Measurements from ENCODE around the gene DNMBP.
A peak's percentile ranks its signal among the peaks of the same experiment; 100 is the strongest.

The DNMBP gene

GRCh38 chr10:100009793-100010676 is at the start of gene DNMBP:
DNMBP (minus strand) TSS chr10:100009947; CDS start chr10:99972124, 37,823 bp downstream.
- no peak for FAIRE-seq
- TF ChIP-seq POLR2A (IDR thresholded peaks at IDR 0.05; ENCODE audit: low read depth, low read length) = peak; percentile 89
- DNase-seq (ENCODE audit: insufficient read length, low spot score) = peak; percentile 89

GRCh38 chr10:100057948-100058347 is 48.2 kb upstream of the DNMBP start:
- FAIRE-seq (no peak), DNase-seq (ENCODE audit: insufficient read length, low spot score) (no peak)
- no peak for TF ChIP-seq POLR2A (IDR thresholded peaks at IDR 0.05; ENCODE audit: low read depth, low read length)

- no peak for TF ChIP-seq POLR2A (IDR thresholded peaks at IDR 0.05; ENCODE audit: low read depth, low read length)
- DNase-seq (ENCODE audit: insufficient read length, low spot score) (no peak), FAIRE-seq (no peak)
Measured at GRCh38 chr10:100053686-100054460, 44.1 kb upstream of the DNMBP start.

GRCh38 chr10:100046021-100046486 is 36.3 kb upstream of the DNMBP start:
- TF ChIP-seq POLR2A (IDR thresholded peaks at IDR 0.05; ENCODE audit: low read depth, low read length) = no peak
- DNase-seq (ENCODE audit: insufficient read length, low spot score) (peak; percentile 62), FAIRE-seq (no peak)

DNA sequence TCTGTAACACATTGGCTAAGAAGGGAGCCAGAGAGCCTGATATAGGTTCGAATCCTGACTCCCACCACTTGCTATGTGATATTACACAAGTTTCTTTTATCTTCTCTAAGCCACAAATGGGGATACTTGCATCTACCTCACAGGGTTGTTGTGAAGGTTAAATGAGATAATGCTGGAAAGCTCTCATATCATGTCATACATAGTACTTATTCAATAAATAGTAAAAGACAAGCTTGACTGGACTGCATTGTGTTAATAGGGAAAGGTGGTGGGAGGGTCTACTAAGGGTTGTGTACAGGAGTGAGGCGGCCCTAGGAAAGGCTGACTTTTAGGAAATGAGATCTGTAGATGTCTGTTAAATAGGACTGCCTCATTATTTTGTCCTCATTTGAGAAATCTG is 35.8 kb upstream of the DNMBP start:
- FAIRE-seq = no peak

GRCh38 chr10:100043796-100044195 is 34.0 kb upstream of the DNMBP start:
- no peak for FAIRE-seq
- DNase-seq (ENCODE audit: insufficient read length, low spot score) = no peak

More for the DNA sequence above, 35.8 kb upstream of the DNMBP start:
- no peak for DNase-seq (ENCODE audit: insufficient read length, low spot score)
- no peak for TF ChIP-seq POLR2A (IDR thresholded peaks at IDR 0.05; ENCODE audit: low read depth, low read length)

GRCh38 chr10:100043344-100043743 is 33.6 kb upstream of the DNMBP start:
- peak; percentile 25 for DNase-seq (ENCODE audit: insufficient read length, low spot score)
- no peak for TF ChIP-seq POLR2A (IDR thresholded peaks at IDR 0.05; ENCODE audit: low read depth, low read length)
- no peak for FAIRE-seq

More at GRCh38 chr10:100043796-100044195, 34.0 kb upstream of the DNMBP start:
- no peak for TF ChIP-seq POLR2A (IDR thresholded peaks at IDR 0.05; ENCODE audit: low read depth, low read length)

- TF ChIP-seq POLR2A (IDR thresholded peaks at IDR 0.05; ENCODE audit: low read depth, low read length) = no peak
- DNase-seq (ENCODE audit: insufficient read length, low spot score) (no peak), FAIRE-seq (no peak)
Measured at GRCh38 chr10:100041306-100042002, 31.7 kb upstream of the DNMBP start.

- DNase-seq (ENCODE audit: insufficient read length, low spot score) = no peak
- no peak for TF ChIP-seq POLR2A (IDR thresholded peaks at IDR 0.05; ENCODE audit: low read depth, low read length)
- FAIRE-seq = no peak
Measured at GRCh38 chr10:100038561-100039071, 28.9 kb upstream of the DNMBP start.

DNA sequence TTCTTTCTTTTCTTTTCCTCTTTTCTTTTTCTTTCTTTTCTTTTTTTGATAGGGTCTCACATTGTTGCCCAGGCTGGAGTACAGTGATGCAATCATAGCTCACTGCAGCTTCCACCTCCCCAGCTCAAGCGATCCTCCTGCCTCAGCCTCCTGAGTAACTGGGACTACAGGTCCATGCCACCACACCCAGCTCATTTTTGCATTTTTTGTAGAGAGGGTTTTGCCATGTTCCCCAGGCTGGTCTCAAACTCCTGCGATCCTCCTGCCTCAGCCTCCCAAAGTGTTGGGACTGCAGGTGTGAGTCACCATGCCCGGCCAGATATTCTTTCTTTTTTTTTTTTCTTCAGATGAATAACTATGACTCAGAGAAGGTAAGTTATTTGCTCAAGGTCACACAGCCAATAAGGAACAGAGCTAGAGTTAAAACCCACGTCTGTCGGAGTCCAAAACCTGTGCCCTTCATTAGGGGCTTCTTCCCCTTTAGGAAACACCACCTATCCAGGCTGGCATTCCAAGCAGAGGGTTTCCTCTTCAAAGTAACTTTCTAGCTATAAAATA is 28.1 kb upstream of the DNMBP start:
- no peak for TF ChIP-seq POLR2A (IDR thresholded peaks at IDR 0.05; ENCODE audit: low read depth, low read length)
- DNase-seq (ENCODE audit: insufficient read length, low spot score) (no peak), FAIRE-seq (no peak)

DNA sequence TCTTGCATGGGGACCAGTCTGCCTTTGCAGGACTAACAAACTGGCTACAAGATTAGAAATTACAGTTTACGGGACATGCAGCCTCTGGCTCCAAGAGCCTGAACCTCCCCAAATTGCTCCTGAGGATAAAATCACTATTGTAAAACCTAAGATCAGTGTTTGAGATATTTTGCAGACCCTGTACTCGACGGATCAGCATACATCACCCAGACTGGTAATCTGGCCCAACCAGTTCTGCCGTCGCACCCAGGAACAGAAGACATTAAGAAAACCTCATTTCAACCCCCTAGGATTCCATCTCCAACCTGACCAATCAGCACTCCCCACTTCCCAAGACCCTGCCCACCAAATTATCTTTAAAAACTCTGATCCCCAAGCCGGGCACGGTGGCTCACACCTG is 27.1 kb upstream of the DNMBP start:
- no peak for FAIRE-seq
- no peak for DNase-seq (ENCODE audit: insufficient read length, low spot score)
- TF ChIP-seq POLR2A (IDR thresholded peaks at IDR 0.05; ENCODE audit: low read depth, low read length) = no peak

DNA sequence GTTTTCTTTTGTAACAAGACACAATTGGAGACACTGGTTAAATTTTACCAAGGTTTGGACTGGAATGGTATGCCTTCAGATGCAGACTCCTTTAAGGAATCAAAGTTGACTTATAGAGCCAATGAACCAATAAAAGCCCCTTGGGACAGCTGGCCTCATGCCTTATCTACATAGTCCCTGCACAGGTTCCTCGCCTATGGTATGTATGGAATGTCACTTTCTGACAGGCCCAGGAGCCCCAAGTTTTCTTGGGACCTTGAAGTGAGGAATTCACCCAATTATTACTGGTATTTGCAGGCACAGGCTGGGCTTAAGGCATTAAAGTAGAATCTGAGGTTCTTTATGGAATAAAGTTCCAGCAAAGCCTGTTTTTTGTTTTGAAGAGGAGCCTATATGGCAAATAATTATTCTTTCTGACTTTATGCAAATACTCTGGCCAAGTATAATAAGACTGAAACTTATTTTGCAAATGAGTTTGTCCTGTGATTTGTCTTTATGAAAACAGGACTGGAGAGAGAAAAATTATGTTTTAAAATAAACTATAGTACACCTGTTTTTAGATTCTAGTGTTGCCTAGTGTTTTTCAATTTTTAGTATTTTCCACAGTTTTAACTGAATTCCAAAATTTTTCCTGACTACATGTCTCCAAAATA is 24.1 kb upstream of the DNMBP start:
- no peak for FAIRE-seq
- no peak for TF ChIP-seq POLR2A (IDR thresholded peaks at IDR 0.05; ENCODE audit: low read depth, low read length)
- DNase-seq (ENCODE audit: insufficient read length, low spot score) = no peak

GRCh38 chr10:100027416-100027815 is 17.7 kb upstream of the DNMBP start:
- no peak for TF ChIP-seq POLR2A (IDR thresholded peaks at IDR 0.05; ENCODE audit: low read depth, low read length)
- DNase-seq (ENCODE audit: insufficient read length, low spot score) = no peak
- FAIRE-seq = no peak

All from H54 (cell line).